Measurements from ENCODE around the gene TUBB4B.

The TUBB4B gene

DNA sequence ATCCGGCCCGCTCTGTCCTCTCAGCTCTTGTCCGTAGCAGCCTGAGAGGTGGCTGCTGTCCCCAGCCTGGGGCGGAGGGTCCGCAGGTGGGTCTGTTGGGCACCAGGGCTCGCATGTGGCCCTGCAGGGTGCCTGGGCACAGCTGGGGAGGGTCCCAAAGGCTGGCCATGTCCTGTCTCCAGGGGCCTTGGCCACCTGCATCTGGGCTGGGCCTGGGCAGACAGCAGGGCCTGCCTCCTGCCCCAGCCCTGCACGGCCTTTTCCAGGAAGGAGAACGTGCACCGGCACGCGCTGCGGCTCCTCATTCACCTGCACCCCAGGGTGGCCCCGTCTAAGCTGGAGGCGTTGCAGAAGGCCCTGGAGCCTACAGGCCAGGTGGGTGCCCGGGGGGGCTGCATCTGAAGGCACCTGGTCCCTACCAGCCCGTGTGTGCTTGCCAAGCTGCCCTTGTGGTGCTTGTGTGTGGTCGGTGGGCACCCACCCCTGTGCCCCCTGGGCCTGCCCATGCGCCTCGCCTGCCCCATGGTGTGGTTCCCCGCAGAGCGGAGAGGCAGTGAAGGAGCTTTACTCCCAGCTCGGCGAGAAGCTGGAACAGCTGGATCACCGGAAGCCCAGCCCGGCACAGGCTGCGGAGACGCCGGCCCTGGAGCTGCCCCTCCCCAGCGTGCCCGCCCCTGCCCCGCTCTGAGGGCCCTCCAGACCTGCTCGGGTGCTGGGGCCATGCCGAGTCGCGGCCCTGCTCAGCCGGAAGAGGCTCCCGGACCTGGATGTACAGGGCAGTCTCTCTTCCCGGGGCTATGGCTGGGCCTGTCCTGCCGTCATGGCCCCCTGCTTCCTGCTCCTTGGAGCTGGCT lies 31.4 kb downstream of the TUBB4B start:
- DNase-seq (ENCODE audit: low spot score): no peak

DNA sequence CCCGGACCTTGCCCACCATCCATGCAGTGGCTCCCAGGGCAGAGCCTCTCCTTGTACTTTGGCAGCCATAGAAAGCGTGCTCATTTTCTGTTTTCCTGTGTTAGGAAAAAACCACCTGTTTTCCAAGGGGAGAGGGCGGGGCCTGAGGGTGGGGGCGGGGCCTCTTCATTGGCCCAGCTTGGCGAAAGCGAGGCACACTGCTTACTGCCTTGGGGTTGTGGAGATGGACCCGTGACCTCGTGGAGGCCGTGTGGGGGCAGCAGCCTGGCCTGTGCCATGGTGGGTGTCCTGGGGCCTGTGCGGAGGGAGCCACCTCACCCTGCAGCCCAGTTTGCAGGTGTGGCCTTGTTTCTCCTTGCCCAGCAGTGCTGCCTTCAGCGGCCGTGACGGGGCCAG lies 32.0 kb downstream of the TUBB4B start:
- no peak for DNase-seq (ENCODE audit: low spot score)

DNA sequence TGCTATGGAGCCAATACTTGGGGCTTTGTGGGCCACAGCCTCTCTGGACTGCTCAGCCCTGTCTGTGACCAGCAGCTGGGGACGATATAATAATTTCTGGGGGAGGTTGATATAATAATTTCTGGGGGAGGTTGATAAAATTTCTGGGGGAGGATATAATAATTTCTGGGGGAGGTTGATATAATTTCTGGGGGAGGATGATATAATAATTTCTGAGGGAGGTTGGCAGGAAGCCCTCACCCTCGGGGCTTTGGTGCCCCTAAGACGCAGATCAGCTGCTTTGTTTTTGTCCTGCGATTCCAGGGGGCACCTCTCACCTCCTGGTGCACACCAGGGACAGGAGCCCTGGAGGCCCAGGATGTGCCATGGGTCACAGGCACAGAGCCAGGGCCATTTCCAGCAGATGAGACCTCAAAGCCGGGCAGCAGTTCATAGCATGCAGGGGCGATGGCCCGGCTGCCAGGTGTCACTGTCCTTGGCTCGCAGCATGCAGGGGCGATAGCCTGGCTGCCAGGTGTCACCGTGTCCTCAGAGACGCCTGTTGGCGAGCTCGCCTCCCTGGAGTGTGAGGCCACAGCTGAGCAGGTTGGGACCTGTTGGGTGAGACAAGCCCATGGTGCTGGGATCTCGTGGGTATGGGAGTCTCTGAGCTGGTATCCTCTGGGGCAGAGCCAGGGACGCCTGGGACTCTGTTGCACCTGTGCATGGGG lies 32.7 kb downstream of the TUBB4B start:
- no peak for DNase-seq (ENCODE audit: low spot score)

DNA sequence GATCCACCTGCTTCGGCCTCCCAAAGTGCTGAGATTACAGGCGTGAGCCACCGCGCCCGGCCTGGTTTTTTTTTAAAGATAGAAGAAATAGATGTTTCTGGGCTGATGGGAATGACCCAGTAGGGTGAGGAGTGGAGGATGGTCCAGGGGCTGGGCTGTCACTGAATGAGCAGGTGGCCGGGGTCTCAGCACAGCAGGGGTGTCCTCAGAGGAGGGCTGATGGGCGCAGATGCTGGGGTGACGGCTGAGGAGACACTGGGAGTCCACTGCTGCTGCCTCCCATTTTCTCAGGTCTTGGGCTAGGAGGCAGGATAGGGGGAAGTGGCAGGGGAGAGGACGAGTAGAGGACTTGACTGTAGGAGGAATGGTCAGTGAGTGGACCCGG lies 34.1 kb downstream of the TUBB4B start:
- no peak for DNase-seq (ENCODE audit: low spot score)

DNA sequence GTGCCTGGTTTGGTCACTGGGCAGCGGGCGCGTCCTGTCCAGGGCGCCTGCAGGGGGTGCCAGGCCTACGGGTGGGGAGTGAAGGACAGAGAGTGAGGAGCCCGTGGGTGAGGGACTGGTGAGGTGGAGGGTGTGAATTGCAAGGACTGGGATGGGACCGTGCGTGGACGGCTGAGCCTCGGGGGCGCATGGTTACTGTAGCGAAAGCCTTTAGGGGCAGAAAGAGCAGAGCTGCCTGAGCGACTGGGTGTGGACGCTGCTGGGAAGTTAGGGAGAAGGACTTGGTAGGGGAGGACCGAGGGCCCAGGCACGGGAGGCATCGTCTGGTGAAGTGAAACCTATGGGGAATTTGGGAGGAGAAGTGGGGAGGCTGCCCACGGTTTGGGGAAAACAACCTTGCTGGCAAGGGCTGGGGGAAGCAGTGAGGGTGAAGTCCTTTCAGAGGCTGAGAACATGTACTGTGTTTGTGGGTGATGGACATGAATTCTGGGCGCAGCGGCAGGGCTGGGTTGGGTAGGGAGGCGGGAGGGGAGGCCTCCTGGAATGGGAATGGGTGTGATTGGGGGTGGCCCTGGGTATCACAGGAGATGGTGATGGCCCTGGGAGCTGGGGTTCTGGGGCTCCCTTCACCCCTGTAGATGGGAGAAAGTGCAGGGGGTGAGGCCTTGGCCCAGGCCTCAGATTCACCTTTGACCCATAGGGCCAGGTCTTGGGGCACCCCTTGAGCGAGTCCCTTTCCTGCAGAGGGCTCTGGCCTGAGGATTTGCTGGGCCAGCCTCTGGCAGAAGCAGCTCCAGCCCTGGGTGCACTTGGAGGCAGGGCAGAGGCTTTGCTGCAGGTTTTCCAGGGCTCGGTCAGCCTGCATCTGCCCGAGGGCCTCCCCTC lies 34.7 kb downstream of the TUBB4B start:
- no peak for DNase-seq (ENCODE audit: low spot score)

DNA sequence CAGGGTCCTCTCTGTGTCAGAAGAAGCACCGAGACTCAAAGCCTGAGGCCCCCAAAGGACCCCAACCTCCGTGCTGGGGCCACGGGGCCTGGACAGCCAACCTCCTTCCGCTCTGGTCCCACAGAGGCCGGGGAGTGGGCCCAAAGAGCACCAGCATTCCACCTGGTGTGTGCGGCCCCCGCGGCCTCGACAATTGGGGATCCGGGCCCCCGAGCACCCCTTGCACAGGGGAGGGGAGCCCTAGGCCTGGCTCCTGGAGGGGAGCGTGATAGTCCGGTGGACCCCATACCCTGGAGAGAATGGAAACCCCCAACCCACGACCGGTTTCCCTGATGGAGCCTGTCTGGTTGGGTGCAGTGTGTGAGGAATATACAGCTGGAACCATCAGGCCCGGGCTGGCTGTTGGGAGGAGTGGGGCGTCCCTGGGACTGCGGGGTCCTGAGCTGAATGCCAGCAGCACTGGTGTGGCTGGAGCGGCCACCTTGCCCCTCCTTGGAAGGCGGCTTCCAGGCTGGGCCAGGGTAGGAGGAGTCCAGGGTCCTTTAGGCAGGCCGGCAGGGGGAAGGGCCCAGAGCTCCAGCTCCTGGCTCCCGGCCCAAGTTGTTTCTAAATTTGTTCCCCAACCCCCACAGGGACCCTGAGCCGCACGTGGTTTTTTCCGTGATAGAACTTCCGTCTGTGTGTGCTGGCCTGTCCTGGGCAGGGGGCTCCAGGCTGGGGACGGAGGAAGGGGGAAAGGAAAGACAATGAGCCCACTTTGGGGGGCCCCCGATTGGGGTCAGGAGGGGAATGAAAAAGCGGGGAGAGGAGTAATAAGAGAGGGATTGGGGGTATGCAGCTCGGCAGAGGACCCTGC lies 35.6 kb downstream of the TUBB4B start:
- DNase-seq (ENCODE audit: low spot score): no peak

DNA sequence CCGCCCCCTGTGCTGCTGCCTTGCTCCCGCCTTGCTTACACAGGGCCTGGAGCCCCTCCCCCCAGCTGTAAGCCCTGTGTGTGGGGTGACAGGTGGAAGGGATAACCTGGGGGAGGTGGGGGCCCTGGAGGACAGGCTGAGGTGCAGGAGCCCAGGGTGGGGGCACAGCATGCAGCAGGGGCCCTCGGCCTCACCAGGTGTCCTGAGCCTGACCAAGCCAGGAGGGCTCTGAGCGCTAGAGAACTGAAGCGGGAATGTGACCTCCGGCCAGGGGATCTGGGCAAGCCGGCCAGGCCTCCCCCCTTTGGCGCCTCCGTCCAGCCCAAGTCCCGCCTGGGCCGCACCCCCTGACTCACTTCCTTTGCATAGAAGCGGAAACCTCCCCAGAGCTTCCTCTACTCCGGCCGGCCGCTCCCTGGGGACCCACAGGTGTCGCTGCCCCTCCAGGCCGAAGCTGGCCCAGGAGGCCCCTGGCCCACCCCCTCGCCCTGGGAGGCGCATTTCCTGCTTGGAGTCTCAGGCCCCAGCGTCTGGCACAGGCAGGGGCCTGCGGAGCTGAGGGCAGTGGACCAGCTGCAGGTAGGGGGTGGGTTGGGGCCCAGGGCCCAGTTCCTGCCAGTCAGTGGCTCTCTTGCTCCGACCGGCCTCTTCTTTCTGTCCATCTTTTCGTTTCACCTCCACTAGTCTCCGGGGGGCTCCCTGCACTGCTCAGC lies 36.4 kb downstream of the TUBB4B start, which contains the start of gene TOR4A:
Gene TOR4A, plus strand, starts transcription at position 398 of the 713 bp plus-strand sequence. CDS start 964 bp downstream, outside the sequence.
- DNase-seq (ENCODE audit: low spot score): no peak

DNA sequence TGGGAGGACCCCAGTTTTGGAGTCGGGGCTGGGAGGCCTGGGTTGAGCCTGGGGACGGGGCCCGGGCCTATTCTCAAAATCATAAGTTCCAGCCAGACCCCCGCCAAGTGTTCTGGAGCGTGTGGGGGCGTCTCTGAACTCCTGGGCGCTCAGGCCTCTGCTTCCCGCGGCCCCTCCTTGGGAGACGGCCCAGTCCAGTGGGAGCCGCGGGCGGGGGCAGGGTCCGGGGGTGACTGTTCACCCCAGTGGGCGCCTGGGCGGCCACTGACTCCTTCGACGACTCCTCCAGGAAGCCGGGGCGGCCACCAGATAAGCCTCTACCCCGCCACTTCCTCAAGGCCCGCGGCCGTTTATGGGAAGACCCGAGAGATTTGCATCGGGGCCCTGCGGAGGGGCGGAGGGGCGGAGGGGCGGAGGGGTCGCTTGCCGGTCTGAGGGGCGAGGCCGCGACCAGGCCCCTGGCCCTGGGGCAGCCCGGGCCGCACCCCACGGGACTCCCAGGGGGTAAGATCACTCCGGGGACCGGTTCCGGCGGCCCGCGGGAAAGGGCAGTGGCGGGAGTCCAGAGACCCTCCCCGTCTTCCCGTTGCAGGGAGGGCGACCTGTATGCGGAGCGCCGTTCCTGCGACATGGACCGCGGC lies 37.1 kb downstream of the TUBB4B start:
- DNase-seq (ENCODE audit: low spot score): no peak

DNA sequence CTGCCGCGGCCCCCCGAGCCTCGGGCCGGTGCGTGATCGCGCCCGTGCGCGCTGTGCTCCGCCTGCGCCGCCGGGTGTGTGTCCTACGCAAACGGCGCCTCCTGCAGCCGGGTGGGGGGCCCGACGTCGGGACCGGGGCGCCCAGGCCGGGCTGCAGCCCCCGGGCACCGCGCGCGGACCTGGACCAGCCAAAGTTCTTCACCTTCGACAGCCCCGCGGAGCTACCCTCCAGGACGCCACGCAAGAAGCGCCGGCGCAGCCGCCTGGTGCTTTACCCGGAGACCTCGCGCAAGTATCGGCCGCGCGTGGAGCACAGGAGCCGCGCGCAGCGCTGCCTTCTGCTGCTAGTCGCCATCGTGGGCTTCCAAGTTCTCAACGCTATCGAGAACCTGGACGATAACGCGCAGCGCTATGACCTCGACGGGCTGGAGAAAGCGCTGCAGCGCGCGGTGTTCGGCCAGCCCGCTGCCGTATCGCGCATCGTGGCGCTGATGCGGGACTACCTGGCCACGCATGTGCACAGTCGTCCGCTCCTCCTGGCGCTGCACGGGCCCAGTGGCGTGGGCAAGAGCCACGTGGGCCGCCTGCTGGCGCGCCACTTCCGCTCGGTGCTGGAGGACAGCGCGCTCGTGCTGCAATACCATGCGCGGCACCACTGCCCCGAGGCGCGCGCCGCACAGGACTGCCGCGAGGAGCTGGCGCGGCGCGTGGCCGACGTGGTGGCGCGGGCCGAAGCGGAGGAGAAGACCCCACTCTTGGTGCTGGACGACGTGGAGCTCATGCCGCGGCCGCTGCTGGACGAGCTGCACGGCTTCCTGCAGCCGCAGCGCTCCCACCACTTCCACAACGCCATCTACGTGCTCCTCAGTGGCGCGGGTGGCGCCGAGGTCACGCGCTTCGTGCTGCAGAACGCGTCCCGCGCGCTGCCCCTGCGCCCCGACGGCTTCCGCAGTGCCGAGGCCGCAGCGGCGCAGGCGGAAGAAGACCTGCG lies 37.9 kb downstream of the TUBB4B start:
- no peak for DNase-seq (ENCODE audit: low spot score)

DNA sequence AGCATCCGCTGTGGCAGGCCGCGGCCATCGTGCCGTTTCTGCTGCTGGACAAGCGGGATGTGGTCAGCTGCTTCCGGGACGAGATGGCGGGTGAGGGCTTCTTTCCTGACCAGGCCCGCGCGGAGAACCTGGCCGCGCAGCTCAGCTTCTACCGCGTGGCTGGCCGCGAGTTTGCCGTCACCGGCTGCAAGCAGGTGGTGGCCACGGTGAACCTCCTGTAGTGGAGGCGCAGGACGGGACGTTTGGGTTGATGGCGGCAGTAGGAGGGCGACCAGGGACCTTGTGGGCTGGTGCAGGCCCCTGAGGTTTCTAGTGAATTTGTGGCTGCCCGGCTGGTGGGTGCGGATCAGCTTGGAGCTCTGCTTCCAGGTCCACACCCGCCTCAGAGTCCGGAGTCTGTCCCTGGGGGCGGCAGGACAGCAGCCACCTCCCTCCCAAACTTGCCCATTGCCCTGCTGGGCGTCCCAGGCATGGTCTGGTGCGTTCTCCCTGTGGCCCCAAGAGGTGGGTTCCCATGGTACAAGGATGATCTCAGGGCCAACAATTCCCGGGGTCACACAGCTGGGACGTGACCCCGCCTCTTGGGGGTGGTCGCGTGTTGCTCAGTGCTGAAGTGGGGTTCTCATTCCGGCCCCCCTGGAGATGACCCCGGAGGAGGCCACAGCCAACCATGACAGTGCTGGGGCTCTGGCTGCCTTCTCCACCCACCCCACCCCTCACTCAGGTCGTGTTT lies 38.8 kb downstream of the TUBB4B start:
- no peak for DNase-seq (ENCODE audit: low spot score)

DNA sequence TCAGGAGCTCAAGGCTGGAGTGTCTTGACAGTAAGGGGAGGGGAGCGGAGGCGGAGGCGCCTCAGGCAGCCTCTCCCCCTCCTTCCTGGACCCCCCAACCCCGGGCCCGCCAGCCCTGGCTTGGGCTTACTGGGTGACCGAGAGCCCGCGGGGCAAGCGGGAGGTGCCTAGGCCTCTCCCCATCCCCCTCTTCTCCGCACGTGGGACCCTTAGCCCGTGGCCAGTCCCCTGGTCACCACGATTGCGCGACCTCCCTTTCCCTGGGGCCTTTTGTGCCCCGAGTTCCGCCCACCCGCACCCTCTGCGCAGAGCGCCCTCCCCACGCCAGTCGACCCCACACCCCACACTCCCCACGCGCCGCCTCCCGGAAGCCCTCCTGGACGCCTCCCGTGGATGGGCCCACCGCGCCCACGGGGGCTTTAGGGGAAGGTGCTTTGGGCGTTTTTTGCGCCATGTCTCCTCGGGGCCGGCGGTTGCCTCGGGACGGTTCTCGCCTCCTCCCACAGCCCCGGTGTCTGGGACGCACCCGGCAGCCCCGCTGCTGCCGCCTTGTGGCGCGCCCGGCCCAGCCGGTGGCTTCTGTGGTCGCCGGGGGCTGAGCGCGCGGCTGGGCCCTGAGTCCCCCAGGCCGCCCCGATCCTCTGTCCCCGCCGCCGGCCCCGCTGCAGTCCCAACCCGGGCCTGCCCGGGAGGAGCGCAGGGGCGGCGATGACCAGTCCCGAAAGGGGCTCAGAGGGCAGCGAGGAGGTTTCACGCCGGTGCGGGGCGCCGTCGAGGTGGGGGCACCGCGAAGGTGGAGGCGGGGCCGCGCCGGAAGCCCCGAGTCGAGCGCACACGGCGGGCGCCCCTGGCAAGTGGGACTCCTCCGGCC lies 39.6 kb downstream of the TUBB4B start:
- no peak for DNase-seq (ENCODE audit: low spot score)

DNA sequence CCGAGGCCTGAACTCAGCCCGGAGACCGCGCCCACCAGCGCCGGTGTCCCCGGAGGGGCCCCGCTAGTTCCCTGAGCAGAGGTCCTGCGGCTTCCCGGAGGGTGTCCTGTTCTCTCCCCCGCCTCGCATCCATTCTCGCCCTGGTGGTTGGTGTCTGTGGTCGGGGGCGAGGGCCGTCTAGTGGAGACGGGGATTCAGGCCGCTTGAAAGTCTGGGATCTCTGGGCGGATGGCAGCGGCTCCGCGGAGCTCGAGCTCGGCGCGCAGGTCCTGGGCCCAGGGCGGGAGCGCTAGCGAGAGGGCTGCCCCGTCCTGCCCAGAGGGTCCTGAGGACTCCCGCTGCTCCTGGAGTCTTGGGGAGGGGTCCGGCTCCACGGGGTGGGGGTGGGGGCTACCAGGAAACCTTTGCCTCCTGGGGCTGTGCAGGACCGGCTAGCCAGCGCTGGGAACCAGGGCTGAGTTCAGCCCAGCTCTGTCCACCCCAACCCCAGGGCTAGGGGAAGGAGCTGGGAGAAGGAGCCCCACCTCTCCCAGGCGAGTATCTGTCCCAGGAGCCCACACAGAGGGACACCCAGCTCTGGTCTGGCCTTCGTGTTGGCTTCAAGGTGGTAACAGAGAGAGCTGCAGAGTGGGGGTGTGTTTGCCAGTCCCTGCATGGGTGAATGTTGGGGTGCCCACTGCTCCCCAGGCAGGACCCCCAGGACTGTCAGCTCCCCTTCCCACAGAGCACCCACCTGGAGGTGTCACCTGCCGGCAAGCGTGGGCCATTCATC lies 40.4 kb downstream of the TUBB4B start:
- DNase-seq (ENCODE audit: low spot score): no peak

DNA sequence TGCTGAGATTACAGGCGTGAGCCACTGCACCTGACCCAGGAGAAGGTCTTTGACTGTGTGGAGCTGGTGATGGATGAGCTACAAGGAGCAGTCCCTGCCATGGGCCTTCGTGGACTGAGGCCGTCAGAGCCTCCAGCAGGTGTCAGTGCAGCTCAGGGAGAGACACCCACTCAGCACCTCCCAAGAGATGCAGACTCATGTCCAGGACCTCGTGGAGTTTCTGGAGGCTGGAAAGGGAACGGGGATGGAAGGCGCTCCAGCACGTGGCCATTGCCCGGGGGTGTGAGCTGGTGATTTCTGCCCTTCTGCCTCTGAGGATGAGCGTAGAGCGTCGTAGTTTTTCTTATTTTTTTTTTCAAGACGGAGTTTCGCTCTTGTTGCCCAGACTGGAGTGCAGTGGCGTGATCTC lies 45.9 kb downstream of the TUBB4B start:
- peak; percentile 90 for DNase-seq (ENCODE audit: low spot score)

DNA sequence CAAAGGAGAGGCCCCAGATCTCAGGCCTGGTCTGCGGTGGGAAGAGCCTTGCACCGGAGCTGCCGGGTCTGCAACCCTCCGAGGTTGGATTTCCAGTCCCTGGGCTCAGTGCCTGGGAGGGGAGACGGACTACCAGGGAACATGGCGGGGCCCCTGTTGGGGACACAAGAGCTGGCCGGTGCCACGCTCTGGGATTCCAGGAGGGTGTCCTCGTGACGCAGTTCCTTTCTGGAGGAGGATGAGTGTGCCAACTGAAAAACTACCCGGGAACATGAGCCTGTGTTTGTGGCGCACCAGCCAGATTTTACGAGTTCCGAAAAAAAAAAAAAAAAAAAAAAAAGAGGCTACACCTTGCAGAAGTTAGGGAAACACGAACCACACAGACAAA lies 52.0 kb downstream of the TUBB4B start:
- no peak for DNase-seq (ENCODE audit: low spot score)
